ENCODE data around the gene GCSH. TPM values are rescaled to one million over a fixed set of nuclear protein-coding genes. Genes with fewer than 3 reads are reported as not detected.

Gene GCSH
- total RNA-seq, 1 donor = 18.1 TPM

DNA sequence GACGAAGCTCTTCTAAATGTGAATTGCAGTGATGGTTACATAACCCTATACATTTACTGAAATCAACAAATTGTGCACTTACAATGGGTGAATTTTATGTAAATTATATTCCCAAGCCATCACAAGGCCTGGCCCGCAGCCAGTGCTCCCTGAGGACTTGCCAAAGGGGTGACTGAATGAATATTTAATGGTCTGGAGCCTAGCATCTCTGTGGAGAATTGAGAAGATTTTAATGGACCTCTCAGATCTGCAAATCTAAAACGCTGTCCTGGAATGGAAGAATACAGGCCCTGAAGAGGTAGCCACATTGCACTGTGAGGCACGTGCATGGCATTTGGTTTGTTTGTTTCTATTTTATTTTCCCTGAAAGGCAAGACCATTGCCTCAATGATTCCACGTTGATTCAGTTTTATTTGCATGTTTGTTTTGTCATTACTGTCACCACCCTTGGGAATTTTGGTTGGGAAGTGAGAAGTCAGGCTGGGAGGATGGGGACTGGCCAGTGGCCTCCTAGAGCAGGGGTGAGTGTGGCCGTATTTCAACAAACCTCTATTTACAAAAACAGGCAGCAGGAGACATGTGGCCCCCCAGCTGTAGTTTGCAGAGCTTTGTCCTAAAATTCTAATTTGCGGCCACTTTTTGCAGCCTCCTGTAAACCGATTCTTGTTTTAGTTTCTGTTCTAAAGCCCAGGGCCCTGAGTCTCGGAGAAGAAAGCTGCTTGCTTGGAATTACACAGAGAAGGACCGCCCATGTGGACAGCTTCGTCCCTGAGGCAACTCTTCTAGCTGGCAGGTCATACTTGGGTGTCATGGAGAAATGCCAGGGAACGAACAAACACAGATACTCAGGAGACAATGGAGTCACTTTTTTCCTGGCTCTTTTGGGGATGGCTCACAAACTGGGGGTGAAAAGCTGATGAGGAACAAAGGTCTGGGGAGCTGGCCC is 40.5 kb upstream of the GCSH start:
- peaks cover 7% of the 10 kb centered on the region for H3K4me1 ChIP-seq (ENCODE audit: insufficient read depth, low read length)
- H3K27me3 ChIP-seq (ENCODE audit: insufficient read depth, low read length) = no peaks in the 10 kb centered on the region
- peak overlapping the region; percentile 67 for H3K4me2 ChIP-seq (ENCODE audit: insufficient read depth, low read length)
- DNase-seq (ENCODE audit: insufficient read length, low spot score, missing footprints) = peak; percentile 62
- peak overlapping the region; percentile 31 for H3K4me3 ChIP-seq (ENCODE audit: insufficient read depth, low read length)
- no peaks in the 10 kb centered on the region for H3K36me3 ChIP-seq (ENCODE audit: insufficient read depth, low read length)
- H3K27ac ChIP-seq (ENCODE audit: low read depth, low read length) = no peak overlapping the region
- H3K9me3 ChIP-seq (ENCODE audit: low read depth, low read length) = no peaks in the 10 kb centered on the region
- H4K20me1 ChIP-seq (ENCODE audit: insufficient read depth, low read length) = no peaks in the 10 kb centered on the region
- H3K79me2 ChIP-seq (ENCODE audit: insufficient read depth, low read length) = no peaks in the 10 kb centered on the region
- TF ChIP-seq, protein P1, sequence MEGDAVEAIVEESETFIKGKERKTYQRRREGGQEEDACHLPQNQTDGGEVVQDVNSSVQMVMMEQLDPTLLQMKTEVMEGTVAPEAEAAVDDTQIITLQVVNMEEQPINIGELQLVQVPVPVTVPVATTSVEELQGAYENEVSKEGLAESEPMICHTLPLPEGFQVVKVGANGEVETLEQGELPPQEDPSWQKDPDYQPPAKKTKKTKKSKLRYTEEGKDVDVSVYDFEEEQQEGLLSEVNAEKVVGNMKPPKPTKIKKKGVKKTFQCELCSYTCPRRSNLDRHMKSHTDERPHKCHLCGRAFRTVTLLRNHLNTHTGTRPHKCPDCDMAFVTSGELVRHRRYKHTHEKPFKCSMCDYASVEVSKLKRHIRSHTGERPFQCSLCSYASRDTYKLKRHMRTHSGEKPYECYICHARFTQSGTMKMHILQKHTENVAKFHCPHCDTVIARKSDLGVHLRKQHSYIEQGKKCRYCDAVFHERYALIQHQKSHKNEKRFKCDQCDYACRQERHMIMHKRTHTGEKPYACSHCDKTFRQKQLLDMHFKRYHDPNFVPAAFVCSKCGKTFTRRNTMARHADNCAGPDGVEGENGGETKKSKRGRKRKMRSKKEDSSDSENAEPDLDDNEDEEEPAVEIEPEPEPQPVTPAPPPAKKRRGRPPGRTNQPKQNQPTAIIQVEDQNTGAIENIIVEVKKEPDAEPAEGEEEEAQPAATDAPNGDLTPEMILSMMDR (IDR thresholded peaks at IDR 0.05; ENCODE audit: extremely low read depth, low read depth, low read length) = no peak
- peak overlapping the region; percentile 77 for H2AFZ ChIP-seq (ENCODE audit: low read length)

DNA sequence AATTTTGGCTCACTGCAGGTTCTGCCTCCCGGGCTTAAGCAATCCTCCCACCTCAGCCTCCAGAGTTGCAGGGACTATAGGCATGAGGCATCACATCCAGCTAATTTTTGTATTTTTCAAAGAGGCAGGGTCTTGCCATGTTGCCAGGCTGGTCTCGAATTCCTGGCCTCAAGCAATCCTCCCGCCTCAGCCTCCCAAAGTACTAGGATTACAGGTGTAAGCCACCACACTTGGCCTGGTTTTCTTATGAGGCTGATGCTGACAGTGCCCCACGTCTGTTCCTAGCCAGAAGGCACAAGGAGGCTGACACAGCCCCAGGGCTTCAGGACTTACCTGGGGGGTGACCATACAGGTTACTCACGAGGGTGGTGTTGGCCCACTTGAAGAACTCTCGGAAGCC is 33.9 kb upstream of the GCSH start:
- Histone ChIP-seq H3K4me3 (ENCODE audit: insufficient read depth, low read length) (no peak overlapping the region), H3K9me3 (ENCODE audit: low read depth, low read length) (no peaks in the 10 kb centered on the region), H2AFZ (ENCODE audit: low read length) (no peak overlapping the region), H3K4me1 (ENCODE audit: insufficient read depth, low read length) (no peaks in the 10 kb centered on the region), H3K36me3 (ENCODE audit: insufficient read depth, low read length) (no peaks in the 10 kb centered on the region), H4K20me1 (ENCODE audit: insufficient read depth, low read length) (no peaks in the 10 kb centered on the region), H3K79me2 (ENCODE audit: insufficient read depth, low read length) (no peaks in the 10 kb centered on the region), H3K27ac (ENCODE audit: low read depth, low read length) (no peak overlapping the region), H3K4me2 (ENCODE audit: insufficient read depth, low read length) (no peak overlapping the region), H3K27me3 (ENCODE audit: insufficient read depth, low read length) (no peaks in the 10 kb centered on the region)
- no peak for DNase-seq (ENCODE audit: insufficient read length, low spot score, missing footprints)
- TF ChIP-seq, protein P1 (IDR thresholded peaks at IDR 0.05; ENCODE audit: extremely low read depth, low read depth, low read length) = no peak

DNA sequence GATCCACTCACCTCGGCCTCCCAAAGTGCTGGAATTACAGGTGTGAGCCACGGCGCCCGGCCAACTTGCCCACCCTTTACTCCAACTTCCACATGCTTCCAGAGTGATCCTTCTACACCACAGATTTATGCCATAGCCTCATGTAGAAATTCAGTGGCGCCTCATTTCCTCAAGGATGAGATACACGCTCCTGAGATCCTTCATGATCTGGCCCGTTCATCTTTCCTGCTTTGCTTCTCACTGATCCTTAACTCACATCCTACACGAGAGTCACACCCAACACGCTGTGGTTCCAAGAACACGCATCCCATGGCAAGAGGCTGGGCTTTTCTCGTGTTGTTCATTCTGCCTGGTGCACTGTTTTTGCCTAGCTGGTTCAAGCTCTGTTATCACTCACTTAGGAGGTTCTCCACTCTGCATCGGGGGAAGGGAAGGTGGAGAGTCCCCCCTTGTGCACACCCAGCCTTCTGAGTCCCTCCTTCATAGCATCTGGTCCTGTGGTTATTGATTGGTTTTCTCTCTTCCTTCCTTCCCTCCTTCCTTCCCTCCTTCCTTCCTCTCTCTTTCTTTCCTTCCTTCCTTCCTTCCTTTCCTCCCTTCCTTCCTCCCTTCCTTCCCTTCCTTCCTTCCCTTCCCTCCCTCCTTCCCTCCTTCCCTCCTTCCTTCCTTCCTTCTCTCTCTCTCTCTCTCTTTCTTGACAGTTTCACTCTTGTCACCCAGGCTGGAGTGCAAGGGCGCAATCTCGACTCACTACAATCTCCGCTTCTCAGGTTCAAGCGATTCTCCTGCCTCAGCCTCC is 32.7 kb upstream of the GCSH start:
- DNase-seq (ENCODE audit: insufficient read length, low spot score, missing footprints) = peak; percentile 6
- no peaks in the 10 kb centered on the region for H3K9me3 ChIP-seq (ENCODE audit: low read depth, low read length)
- H2AFZ ChIP-seq (ENCODE audit: low read length) = no peak overlapping the region
- H3K27me3 ChIP-seq (ENCODE audit: insufficient read depth, low read length) = no peaks in the 10 kb centered on the region
- H3K79me2 ChIP-seq (ENCODE audit: insufficient read depth, low read length) = no peaks in the 10 kb centered on the region
- no peak overlapping the region for H3K27ac ChIP-seq (ENCODE audit: low read depth, low read length)
- H3K4me3 ChIP-seq (ENCODE audit: insufficient read depth, low read length) = no peak overlapping the region
- no peaks in the 10 kb centered on the region for H4K20me1 ChIP-seq (ENCODE audit: insufficient read depth, low read length)
- H3K36me3 ChIP-seq (ENCODE audit: insufficient read depth, low read length) = no peaks in the 10 kb centered on the region
- TF ChIP-seq, protein P1 (IDR thresholded peaks at IDR 0.05; ENCODE audit: extremely low read depth, low read depth, low read length) = no peak
- H3K4me2 ChIP-seq (ENCODE audit: insufficient read depth, low read length) = no peak overlapping the region
- H3K4me1 ChIP-seq (ENCODE audit: insufficient read depth, low read length) = no peaks in the 10 kb centered on the region

DNA sequence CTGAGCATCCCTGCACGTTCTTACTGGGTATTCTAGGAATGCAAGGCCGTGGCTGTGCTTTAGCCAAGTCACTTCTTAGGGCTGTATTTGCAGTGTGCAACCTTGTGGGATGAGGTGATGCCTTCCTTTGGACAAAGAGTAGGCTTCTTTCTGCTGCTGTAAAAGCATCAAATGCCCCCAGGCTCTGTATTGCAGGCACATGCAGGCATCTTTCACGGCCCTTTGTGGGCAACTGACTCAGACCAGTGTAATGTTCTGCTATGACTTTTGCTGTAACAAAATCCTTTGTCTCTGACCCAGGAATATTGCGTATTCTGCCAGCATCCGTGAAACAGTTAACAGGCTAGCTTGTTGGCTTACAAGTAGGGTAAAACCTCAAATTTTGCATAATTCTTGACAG is 30.9 kb upstream of the GCSH start:
- no peaks in the 10 kb centered on the region for H3K79me2 ChIP-seq (ENCODE audit: insufficient read depth, low read length)
- H3K4me1 ChIP-seq (ENCODE audit: insufficient read depth, low read length) = no peaks in the 10 kb centered on the region
- DNase-seq (ENCODE audit: insufficient read length, low spot score, missing footprints) = peak; percentile 22
- TF ChIP-seq, protein P1 (IDR thresholded peaks at IDR 0.05; ENCODE audit: extremely low read depth, low read depth, low read length) = no peak
- no peaks in the 10 kb centered on the region for H3K36me3 ChIP-seq (ENCODE audit: insufficient read depth, low read length)
- H3K4me3 ChIP-seq (ENCODE audit: insufficient read depth, low read length) = no peak overlapping the region
- H3K27me3 ChIP-seq (ENCODE audit: insufficient read depth, low read length) = no peaks in the 10 kb centered on the region
- no peak overlapping the region for H3K4me2 ChIP-seq (ENCODE audit: insufficient read depth, low read length)
- no peaks in the 10 kb centered on the region for H3K9me3 ChIP-seq (ENCODE audit: low read depth, low read length)
- H4K20me1 ChIP-seq (ENCODE audit: insufficient read depth, low read length) = no peaks in the 10 kb centered on the region
- no peak overlapping the region for H2AFZ ChIP-seq (ENCODE audit: low read length)
- no peak overlapping the region for H3K27ac ChIP-seq (ENCODE audit: low read depth, low read length)
